Measurements from ENCODE around the gene SPTBN1. TPM values are rescaled to one million over a fixed set of nuclear protein-coding genes. Genes with fewer than 3 reads are reported as not detected.
A peak's percentile ranks its signal among the peaks of the same experiment; 100 is the strongest.

The SPTBN1 gene
- total and polyA plus RNA-seq, 2 of the 13 experiments (the other 11 are each of a cell fraction or from before 2014, with no cell fraction given) = 123 to 299 TPM

DNA sequence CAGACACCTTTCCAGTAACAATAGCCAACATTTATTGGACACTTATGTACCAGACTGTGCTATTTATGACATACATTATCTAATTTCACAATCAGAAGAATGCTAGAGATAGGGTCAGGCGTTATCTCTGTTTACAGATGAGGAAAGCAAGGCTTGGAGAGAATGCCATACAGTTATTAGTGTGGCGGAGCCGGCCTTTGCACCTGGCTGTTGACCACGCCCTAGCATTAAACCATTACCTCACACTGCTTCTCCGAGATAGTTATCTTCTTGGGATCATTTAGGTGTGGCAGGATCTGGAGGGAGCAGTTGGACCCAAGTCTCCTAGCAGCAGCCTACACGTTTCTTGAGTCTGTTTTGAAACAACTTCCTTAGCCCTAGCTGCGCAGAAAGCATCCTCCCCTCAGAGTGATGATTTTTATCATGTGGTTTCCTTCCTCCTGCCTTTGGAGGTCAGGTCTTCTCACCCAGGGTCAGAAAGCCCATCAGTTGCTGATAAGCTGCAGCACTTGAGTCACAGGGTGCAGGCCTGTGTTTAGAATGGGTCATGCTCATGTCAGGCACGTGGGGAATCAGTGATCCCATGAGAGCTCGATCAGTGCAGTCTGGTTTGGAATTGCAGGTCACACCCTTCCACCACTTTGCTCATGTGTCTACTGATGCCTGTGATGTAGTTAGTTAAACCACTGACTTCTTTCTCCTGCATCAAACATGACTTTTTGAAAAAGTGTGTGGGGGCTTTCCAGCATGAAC lies 118.2 kb downstream of the SPTBN1 start (continued):
- no peak for TF ChIP-seq ZNF558 (CRISPR knock-in tag; IDR thresholded peaks at IDR 0.05; ENCODE audit: borderline replicate concordance)
- TF ChIP-seq MTF1 (CRISPR knock-in tag; IDR thresholded peaks at IDR 0.05) = no peak
- peak; percentile 47; the same call in 1 of the 2 replicates for TF ChIP-seq DMAP1 (CRISPR knock-in tag; IDR thresholded peaks at IDR 0.05)
- 0 out of 2 replicates have a peak, but pooled peaks have one; percentile 7 for TF ChIP-seq AKAP8 (CRISPR knock-in tag; IDR thresholded peaks at IDR 0.05)
- TF ChIP-seq ZNF484 (CRISPR knock-in tag; IDR thresholded peaks at IDR 0.05; ENCODE audit: borderline replicate concordance, low read depth) = no peak
- TF ChIP-seq, protein P1, sequence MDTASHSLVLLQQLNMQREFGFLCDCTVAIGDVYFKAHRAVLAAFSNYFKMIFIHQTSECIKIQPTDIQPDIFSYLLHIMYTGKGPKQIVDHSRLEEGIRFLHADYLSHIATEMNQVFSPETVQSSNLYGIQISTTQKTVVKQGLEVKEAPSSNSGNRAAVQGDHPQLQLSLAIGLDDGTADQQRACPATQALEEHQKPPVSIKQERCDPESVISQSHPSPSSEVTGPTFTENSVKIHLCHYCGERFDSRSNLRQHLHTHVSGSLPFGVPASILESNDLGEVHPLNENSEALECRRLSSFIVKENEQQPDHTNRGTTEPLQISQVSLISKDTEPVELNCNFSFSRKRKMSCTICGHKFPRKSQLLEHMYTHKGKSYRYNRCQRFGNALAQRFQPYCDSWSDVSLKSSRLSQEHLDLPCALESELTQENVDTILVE (CRISPR knock-in tag; IDR thresholded peaks at IDR 0.05) = peak; percentile 72
- TF ChIP-seq, protein P2, sequence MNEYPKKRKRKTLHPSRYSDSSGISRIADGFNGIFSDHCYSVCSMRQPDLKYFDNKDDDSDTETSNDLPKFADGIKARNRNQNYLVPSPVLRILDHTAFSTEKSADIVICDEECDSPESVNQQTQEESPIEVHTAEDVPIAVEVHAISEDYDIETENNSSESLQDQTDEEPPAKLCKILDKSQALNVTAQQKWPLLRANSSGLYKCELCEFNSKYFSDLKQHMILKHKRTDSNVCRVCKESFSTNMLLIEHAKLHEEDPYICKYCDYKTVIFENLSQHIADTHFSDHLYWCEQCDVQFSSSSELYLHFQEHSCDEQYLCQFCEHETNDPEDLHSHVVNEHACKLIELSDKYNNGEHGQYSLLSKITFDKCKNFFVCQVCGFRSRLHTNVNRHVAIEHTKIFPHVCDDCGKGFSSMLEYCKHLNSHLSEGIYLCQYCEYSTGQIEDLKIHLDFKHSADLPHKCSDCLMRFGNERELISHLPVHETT (CRISPR knock-in tag; conservative IDR thresholded peaks at IDR 0.05) = no peak
- no peak for TF ChIP-seq ZNF768 (CRISPR knock-in tag; IDR thresholded peaks at IDR 0.05)
- TF ChIP-seq SMAD9 (CRISPR knock-in tag; IDR thresholded peaks at IDR 0.05) = no peak
- no peak for TF ChIP-seq MTF2 (CRISPR knock-in tag; IDR thresholded peaks at IDR 0.05; ENCODE audit: borderline replicate concordance)
- peak; percentile 79; the same call in 1 of the 2 replicates for TF ChIP-seq ZNF609 (CRISPR knock-in tag; IDR thresholded peaks at IDR 0.05; ENCODE audit: borderline replicate concordance)
- TF ChIP-seq GZF1 (CRISPR knock-in tag; IDR thresholded peaks at IDR 0.05) = no peak
- TF ChIP-seq TMF1 (CRISPR knock-in tag; IDR thresholded peaks at IDR 0.05; ENCODE audit: low read depth) = no peak
- TF ChIP-seq SRY (CRISPR knock-in tag; IDR thresholded peaks at IDR 0.05) = no peak
- TF ChIP-seq DDIT3 (CRISPR knock-in tag; IDR thresholded peaks at IDR 0.05) = no peak; the same call in 1 of the 2 replicates
- TF ChIP-seq ZNF792 (CRISPR knock-in tag; IDR thresholded peaks at IDR 0.05) = peak; percentile 65; the same call in 1 of the 2 replicates
- TF ChIP-seq ZBED4 (CRISPR knock-in tag; IDR thresholded peaks at IDR 0.05; ENCODE audit: borderline replicate concordance) = no peak
- TF ChIP-seq ARNT (IDR thresholded peaks at IDR 0.05) = no peak
- no peak for TF ChIP-seq ZNF251 (CRISPR knock-in tag; IDR thresholded peaks at IDR 0.05)
